Fibroblast of lung (primary cell): Measurements from ENCODE around the gene C19orf44.
"Not testable (repeated sequence)": the region's sequence is repeated elsewhere in the genome, so short reads cannot be mapped to it uniquely, and the experiment has no call there.

Experiments
- CTCF ChIP-seq, 2 donors: IDR thresholded peaks in 1 of 2; conservative IDR thresholded peaks in 1 of 2; 1 replicate in 1 of 2; 2 replicates in 1 of 2; pipeline ENCODE4 v1.5.1; 2011 to 2012; ENCODE audit warnings: low read length in 2 of 2, control low read depth in 1 of 2, inconsistent platforms in 1 of 2, low read depth in 1 of 2, mild to moderate bottlenecking in 1 of 2
- EZH2 ChIP-seq: IDR thresholded peaks from 2 replicates; pipeline ENCODE4 v1.5.1; 2012; ENCODE audit warnings: low read length, control low read depth, mild to moderate bottlenecking; ENCODE audit errors: missing control alignments

- not testable (repeated sequence) for TF ChIP-seq CTCF (conservative IDR thresholded peaks at IDR 0.05 in 1 of 2, IDR thresholded peaks at IDR 0.05 in 1 of 2; ENCODE audit: low read depth in 1 of 2, low read length in 2 of 2); EZH2
Observed at GRCh38 chr19:16466802-16467427, 29.3 kb upstream of the C19orf44 start.
